ENCODE measurements around the gene OR14A16. TPM values are rescaled to one million over a fixed set of nuclear protein-coding genes. Genes with fewer than 3 reads are reported as not detected.

OR14A16 gene
- total RNA-seq, 4 donors from 2014 or later, result not detected

DNA sequence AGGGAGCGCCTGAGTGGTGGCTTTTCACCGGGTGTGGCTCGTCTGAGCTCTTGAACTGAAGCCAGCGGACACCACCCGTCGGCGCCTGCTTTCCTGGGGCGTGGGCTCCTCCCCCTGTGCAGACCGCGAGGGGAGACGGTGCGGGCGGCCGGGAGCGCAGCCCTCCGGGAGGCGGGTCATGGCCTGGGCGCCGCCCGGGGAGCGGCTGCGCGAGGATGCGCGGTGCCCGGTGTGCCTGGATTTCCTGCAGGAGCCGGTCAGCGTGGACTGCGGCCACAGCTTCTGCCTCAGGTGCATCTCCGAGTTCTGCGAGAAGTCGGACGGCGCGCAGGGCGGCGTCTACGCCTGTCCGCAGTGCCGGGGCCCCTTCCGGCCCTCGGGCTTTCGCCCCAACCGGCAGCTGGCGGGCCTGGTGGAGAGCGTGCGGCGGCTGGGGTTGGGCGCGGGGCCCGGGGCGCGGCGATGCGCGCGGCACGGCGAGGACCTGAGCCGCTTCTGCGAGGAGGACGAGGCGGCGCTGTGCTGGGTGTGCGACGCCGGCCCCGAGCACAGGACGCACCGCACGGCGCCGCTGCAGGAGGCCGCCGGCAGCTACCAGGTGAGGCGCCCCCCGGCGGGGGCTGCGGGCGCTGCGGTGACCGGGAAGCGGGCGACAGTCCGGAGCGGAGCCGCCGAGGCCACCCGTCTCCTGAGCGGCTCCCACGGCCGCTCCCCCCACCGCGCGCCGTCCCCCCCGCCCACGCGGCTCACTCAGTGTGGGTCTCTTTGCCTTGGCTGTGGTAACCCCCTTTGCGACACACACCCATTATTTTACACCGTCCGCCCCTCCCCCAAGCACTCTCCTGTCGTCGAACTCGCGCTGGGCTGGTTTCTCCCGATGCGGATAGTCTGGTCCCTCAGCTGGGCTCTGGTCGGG, 33.4 kb upstream of the OR14A16 start, which contains the start of gene TRIM58:
TSS of gene TRIM58 (plus strand) at position 119 of the 916 bp plus-strand sequence. CDS start at position 179, 60 bp downstream.
- DNase-seq (ENCODE audit: low spot score in 2 of 2), result no peak
- H3K9me3 ChIP-seq, result peaks cover 0 to 5% (median 0%) of the 10 kb centered on the region in 4 donors
- TF ChIP-seq POLR2A (IDR thresholded peaks at IDR 0.05), result no peak
- TF ChIP-seq, protein P1, sequence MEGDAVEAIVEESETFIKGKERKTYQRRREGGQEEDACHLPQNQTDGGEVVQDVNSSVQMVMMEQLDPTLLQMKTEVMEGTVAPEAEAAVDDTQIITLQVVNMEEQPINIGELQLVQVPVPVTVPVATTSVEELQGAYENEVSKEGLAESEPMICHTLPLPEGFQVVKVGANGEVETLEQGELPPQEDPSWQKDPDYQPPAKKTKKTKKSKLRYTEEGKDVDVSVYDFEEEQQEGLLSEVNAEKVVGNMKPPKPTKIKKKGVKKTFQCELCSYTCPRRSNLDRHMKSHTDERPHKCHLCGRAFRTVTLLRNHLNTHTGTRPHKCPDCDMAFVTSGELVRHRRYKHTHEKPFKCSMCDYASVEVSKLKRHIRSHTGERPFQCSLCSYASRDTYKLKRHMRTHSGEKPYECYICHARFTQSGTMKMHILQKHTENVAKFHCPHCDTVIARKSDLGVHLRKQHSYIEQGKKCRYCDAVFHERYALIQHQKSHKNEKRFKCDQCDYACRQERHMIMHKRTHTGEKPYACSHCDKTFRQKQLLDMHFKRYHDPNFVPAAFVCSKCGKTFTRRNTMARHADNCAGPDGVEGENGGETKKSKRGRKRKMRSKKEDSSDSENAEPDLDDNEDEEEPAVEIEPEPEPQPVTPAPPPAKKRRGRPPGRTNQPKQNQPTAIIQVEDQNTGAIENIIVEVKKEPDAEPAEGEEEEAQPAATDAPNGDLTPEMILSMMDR (IDR thresholded peaks at IDR 0.05), result peak in 4 of 5 experiments; percentile 19 to 66 (median 37)

DNA sequence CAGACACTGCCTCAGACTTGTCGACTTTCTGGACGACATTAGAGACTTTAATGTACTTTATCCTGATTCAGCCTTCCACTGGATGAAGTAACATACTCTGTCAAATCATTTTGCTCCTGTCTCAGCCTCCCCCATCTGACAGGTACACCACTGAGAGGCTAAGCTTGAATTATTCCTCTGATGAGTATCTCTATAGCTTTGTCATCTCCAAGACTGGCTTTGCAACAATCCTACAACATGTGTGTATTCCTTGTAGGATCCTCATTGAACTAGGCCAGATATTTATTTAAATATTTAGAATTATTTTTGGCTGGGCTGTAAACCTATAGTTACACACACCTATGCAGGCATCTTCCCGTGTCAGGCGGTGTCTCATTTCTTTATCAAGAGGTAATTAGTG, 32.0 kb upstream of the OR14A16 start:
- H3K27me3 ChIP-seq, result no peaks in the 10 kb centered on the region
- no peaks in the 10 kb centered on the region for H3K36me3 ChIP-seq
- peaks cover 0 to 5% (median 0%) of the 10 kb centered on the region in 4 donors for H3K9me3 ChIP-seq
- no peak overlapping the region for H3K27ac ChIP-seq
- no peak for DNase-seq (ENCODE audit: low spot score in 2 of 2)
- TF ChIP-seq EP300 (IDR thresholded peaks at IDR 0.05) (no peak), POLR2A (IDR thresholded peaks at IDR 0.05) (no peak)
- TF ChIP-seq, protein P1 (IDR thresholded peaks at IDR 0.05), result no peak
- WGBS, 2 donors, result 86% methylated on average over 4 of the region's 4 CpGs
- H3K4me1 ChIP-seq, result peaks cover 0 to 10% (median 0%) of the 10 kb centered on the region in 4 donors
- no peak overlapping the region for H3K4me3 ChIP-seq

More for the DNA sequence above, 33.4 kb upstream of the OR14A16 start, which contains the start of gene TRIM58:
- 3 to 6% methylated on average over 39 to 81 of the region's 109 CpGs for WGBS, 2 donors
- Histone ChIP-seq H3K4me1 (peaks cover 0 to 10% (median 0%) of the 10 kb centered on the region in 4 donors), H3K36me3 (no peaks in the 10 kb centered on the region), H3K4me3 (peak within 1 kb of the TSS; percentile 28 to 53 (median 46)), H3K27ac (peak within 1 kb of the TSS in 3 of 4 donors; percentile 32 to 72 (median 70)), H3K27me3 (no peaks in the 10 kb centered on the region)

DNA sequence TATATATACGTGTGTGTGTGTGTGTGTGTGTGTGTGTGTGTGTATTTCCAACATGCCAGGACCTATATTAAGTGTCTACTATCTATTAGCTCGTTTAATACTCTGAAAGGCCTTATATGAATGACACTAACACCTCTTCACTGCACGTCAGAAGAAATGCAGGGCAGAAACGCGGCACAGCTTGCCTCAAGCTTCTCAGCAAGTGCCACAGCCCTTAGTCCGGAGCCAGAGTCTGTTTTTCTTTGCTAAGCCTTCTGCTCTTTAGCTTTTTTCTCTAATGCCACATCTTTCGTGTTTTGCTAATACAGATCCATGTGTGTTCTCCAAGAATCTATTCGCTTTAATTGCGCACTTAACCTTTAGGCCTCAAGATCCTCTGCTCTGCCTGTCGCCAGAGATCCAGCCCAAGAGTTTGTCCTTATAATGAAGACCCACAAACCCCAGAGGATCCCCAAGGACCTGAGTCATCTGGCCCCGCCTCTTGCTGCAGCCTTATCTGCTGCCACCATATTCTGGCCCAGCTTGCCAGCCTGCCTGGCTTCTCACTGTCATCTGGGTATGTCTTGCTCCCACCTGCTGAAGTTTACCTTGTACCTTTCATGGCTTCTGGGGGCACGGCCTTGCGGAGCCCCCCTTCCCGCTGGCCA, 31.1 kb upstream of the OR14A16 start:
- TF ChIP-seq POLR2A (IDR thresholded peaks at IDR 0.05) (no peak), EP300 (IDR thresholded peaks at IDR 0.05) (no peak)
- TF ChIP-seq, protein P1 (IDR thresholded peaks at IDR 0.05), result no peak
- no peak for DNase-seq (ENCODE audit: low spot score in 2 of 2)
- Histone ChIP-seq H3K27me3 (no peaks in the 10 kb centered on the region), H3K27ac (no peak overlapping the region), H3K4me3 (no peak overlapping the region), H3K4me1 (peaks cover 0 to 10% (median 0%) of the 10 kb centered on the region in 4 donors), H3K36me3 (no peaks in the 10 kb centered on the region), H3K9me3 (peaks cover 0 to 5% (median 0%) of the 10 kb centered on the region in 4 donors)
- 85 to 87% methylated on average over 14 of the region's 14 CpGs for WGBS, 2 donors

DNA sequence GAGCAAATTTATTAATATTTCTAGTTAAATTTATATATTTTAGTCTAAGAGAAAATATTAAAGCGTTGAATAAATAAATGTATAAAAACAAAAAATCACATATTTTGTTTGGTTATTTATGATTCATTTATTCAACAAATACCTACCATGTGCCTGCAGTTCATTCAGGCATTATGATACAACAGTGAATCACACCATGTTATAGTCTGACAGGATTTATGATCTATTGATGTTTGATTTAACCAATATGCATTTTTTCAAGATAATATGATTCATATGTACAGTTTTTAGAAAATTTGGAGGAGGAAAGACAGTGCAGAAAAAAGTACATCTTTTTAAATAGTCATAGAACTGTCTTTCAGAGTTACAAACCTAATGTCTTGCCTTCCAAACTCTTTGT, 25.7 kb upstream of the OR14A16 start:
- 51 to 63% methylated on average over 1 of the region's 1 CpG for WGBS, 2 donors
- Histone ChIP-seq H3K27ac (no peak overlapping the region), H3K27me3 (no peaks in the 10 kb centered on the region), H3K4me3 (no peak overlapping the region), H3K4me1 (no peaks in the 10 kb centered on the region), H3K9me3 (no peaks in the 10 kb centered on the region), H3K36me3 (no peaks in the 10 kb centered on the region)
- DNase-seq (ENCODE audit: low spot score in 2 of 2), result no peak
- TF ChIP-seq EP300 (IDR thresholded peaks at IDR 0.05) (no peak), POLR2A (IDR thresholded peaks at IDR 0.05) (no peak)
- TF ChIP-seq, protein P1 (IDR thresholded peaks at IDR 0.05), result no peak
